Stimulated activated CD4-positive, alpha-beta T cell treated with anti-CD3 and anti-CD28 coated beads, Interleukin-15, amount 100 ng/mL, for 48 hours (primary cell): ENCODE data around the gene SIK3.

Experiments used
- DNase-seq, 2 donors: peaks; one replicate each; pipeline ENCODE4 v3.0.0-alpha.2; 2020; ENCODE audit warnings: low read depth in 2 of 2

Gene SIK3

GRCh38 chr11:116930586-116930985, 167.6 kb downstream of the SIK3 start:
- DNase-seq, result no peak

GRCh38 chr11:116930177-116930576, 168.1 kb downstream of the SIK3 start:
- DNase-seq, result no peak

GRCh38 chr11:116929414-116930090, 168.7 kb downstream of the SIK3 start:
- no peak for DNase-seq

- DNase-seq, result no peak
Observed at GRCh38 chr11:116928845-116929244, 169.4 kb downstream of the SIK3 start.

- DNase-seq, result no peak
Observed at GRCh38 chr11:116928102-116928777, 170.0 kb downstream of the SIK3 start.

GRCh38 chr11:116927163-116927974, 170.9 kb downstream of the SIK3 start:
- peak in 1 of 2 donors; percentile 51 for DNase-seq

GRCh38 chr11:116925050-116925449, 173.2 kb downstream of the SIK3 start:
- no peak for DNase-seq

GRCh38 chr11:116918925-116919655, 179.1 kb downstream of the SIK3 start:
- no peak for DNase-seq

GRCh38 chr11:116917632-116918031, 180.6 kb downstream of the SIK3 start:
- no peak for DNase-seq

GRCh38 chr11:116916886-116917285, 181.3 kb downstream of the SIK3 start:
- DNase-seq, result no peak

- DNase-seq, result no peak
Observed at GRCh38 chr11:116916052-116916451, 182.2 kb downstream of the SIK3 start.

- DNase-seq, result no peak
Observed at GRCh38 chr11:116913000-116913399, 185.2 kb downstream of the SIK3 start.

GRCh38 chr11:116911976-116912734, 186.1 kb downstream of the SIK3 start:
- DNase-seq, result no peak

- DNase-seq, result no peak
Observed at GRCh38 chr11:116910847-116911246, 187.4 kb downstream of the SIK3 start.

- DNase-seq, result no peak
Observed at GRCh38 chr11:116910378-116910777, 187.8 kb downstream of the SIK3 start.

- no peak for DNase-seq
Observed at GRCh38 chr11:116909245-116909644, 189.0 kb downstream of the SIK3 start.

- no peak for DNase-seq
Observed at GRCh38 chr11:116906479-116906878, 191.7 kb downstream of the SIK3 start.

- no peak for DNase-seq
Observed at GRCh38 chr11:116903090-116903489, 195.1 kb downstream of the SIK3 start.

- no peak for DNase-seq
Observed at GRCh38 chr11:116901964-116902688, 196.1 kb downstream of the SIK3 start.

- DNase-seq, result no peak
Observed at GRCh38 chr11:116901211-116901610, 197.0 kb downstream of the SIK3 start.

- no peak for DNase-seq
Observed at GRCh38 chr11:116896211-116896610, 202.0 kb downstream of the SIK3 start.
